ENCODE results near the gene ZNF3.

DNA sequence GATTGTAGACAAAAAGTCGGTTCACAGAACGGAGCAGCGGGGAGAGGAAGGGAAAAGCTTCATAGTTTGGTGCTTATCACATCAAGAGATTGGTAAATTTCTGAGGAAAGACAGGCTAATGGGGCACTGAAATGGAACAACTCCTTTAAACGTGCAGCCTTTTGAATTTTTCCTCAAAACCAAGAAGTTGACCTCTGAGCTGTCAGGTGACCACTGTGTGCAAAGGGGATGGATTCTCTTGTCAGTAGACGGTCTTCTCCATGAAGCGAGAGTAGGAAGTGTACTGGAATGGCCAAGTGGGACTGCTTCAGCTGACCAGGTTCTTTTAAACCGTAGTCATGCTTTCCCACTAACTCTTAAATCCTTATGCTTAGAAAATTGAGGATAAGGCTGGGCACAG is 43.2 kb downstream of the ZNF3 start:
- TF ChIP-seq, protein P1, sequence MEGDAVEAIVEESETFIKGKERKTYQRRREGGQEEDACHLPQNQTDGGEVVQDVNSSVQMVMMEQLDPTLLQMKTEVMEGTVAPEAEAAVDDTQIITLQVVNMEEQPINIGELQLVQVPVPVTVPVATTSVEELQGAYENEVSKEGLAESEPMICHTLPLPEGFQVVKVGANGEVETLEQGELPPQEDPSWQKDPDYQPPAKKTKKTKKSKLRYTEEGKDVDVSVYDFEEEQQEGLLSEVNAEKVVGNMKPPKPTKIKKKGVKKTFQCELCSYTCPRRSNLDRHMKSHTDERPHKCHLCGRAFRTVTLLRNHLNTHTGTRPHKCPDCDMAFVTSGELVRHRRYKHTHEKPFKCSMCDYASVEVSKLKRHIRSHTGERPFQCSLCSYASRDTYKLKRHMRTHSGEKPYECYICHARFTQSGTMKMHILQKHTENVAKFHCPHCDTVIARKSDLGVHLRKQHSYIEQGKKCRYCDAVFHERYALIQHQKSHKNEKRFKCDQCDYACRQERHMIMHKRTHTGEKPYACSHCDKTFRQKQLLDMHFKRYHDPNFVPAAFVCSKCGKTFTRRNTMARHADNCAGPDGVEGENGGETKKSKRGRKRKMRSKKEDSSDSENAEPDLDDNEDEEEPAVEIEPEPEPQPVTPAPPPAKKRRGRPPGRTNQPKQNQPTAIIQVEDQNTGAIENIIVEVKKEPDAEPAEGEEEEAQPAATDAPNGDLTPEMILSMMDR (optimal IDR thresholded peaks at IDR 0.05 in 1 of 3, IDR thresholded peaks at IDR 0.05 in 1 of 3, conservative IDR thresholded peaks at IDR 0.05 in 1 of 3; ENCODE audit: extremely low read depth in 1 of 3, insufficient read depth in 2 of 3, low read length in 3 of 3) = no peak
- no peak for TF ChIP-seq EZH2 (IDR thresholded peaks at IDR 0.05; ENCODE audit: low read length)

All from keratinocyte (primary cell).